Prostate gland (tissue), 2 donors: ENCODE measurements around the gene GABARAP.

Experiments
- CTCF ChIP-seq, 4 experiments: fragments of 200-600 bp in 2 of 4; fragments of 450-650 bp in 2 of 4; sonication (generic) in 2 of 4; IDR thresholded peaks; 1 replicate in 3 of 4; 2 replicates in 1 of 4; pipeline ENCODE4 v1.5.1; 2016 to 2019; ENCODE audit warnings: antibody characterized with exemption in 4 of 4, mild to moderate bottlenecking in 2 of 4, moderate library complexity in 2 of 4
- POLR2A ChIP-seq: fragments of 450-650 bp; IDR thresholded peaks from one replicate; pipeline ENCODE4 v1.6.1; 2016; ENCODE audit warnings: antibody characterized with exemption, mild to moderate bottlenecking
- POLR2AphosphoS5 ChIP-seq: sonication (generic); formaldehyde crosslinking; IDR thresholded peaks from one replicate; pipeline ENCODE4 v1.6.1; 2017; ENCODE audit warnings: antibody characterized with exemption

- TF ChIP-seq CTCF (IDR thresholded peaks at IDR 0.05) (no peak), POLR2AphosphoS5 (no peak), POLR2A (no peak)
Observed at GRCh38 chr17:7243453-7243729, 1.1 kb upstream of the GABARAP start.
